Smooth muscle cell of the coronary artery (primary cell): Measurements from ENCODE around the gene NAA35. TPM values are rescaled to one million over a fixed set of nuclear protein-coding genes. Genes with fewer than 3 reads are reported as not detected.

Experiments
- total RNA-seq: library from RNA; depleted of rRNA; stranded (reverse); fragments of >200 nt; gene quantifications from 2 replicates; pipeline ENCODE4 v1.2.3, GENCODE V29; 2014; ENCODE audit warnings: low replicate concordance

Gene NAA35
- total RNA-seq: 11.1 and 17.1 TPM in 2 replicates

DNA sequence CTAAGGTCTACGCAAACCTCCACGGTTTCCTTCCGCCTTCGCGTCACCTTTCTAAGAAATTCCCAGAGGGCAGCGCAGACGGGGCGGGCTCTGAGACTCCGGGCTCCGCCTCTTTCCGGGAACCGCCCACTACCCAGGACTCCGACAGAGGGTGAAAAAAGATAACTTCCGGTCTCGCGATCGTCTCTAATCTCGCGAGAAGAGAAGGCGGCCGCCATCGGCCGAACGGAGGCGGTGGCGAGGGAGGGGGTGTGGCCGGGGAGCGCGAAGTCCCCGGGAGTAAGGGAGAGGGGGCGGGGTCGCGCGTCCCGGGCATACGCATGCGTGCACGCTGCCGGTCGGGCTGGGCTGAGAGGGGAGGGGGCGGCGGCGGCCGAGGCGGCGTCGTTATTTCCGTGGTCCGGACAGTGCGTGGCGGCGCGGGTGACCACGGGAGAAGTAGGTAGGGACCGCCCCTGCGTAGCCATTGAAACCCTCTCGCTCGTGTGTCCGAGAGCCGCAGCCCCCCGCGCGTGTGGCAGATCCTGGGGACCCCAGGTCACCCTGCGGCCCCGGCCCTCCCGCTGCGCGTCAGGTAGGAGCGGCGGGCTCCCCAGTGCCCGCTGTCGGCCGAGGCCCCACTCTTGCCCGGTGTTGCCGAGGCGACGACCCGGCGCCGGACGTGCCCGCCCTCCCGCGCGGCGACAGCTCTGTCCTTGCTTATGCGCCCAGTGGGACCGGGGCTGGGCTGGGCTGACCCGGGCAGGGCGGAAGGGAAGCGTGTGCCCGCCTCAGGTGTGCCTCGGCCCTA, at the start of gene NAA35:
Gene NAA35 (plus strand): TSS at position 315 of the 790 bp plus-strand sequence. CDS start 1,014 bp downstream, outside the sequence.

Other genes with a start within 250 kb of the NAA35 start
- gene AGTPBP1, start 199.2 kb upstream of the NAA35 start, total RNA-seq: 13.7 and 16.8 TPM in 2 replicates
- 37.1 and 51.1 TPM in 2 replicates for gene GOLM1, start 158.4 kb downstream of the NAA35 start, total RNA-seq